HFFc6 (cell line): ENCODE data around the gene ARF1. TPM values are rescaled to one million over a fixed set of nuclear protein-coding genes. Genes with fewer than 3 reads are reported as not detected.

Experiments
- DNase-seq: peaks from one replicate; pipeline ENCODE4 v3.0.0-alpha.2; 2018
- H3K27ac Mint-ChIP-seq: 2 replicates; pipeline ENCODE4 v1.8.0; 2020; ENCODE audit warnings: mild to moderate bottlenecking, mixed read lengths
- H3K27me3 Mint-ChIP-seq: 2 replicates; pipeline ENCODE4 v1.8.0; 2021; ENCODE audit warnings: mild to moderate bottlenecking, moderate library complexity, mixed read lengths; ENCODE audit not compliant: insufficient read depth
- H3K36me3 Mint-ChIP-seq: 2 replicates; pipeline ENCODE4 v1.8.0; 2021; ENCODE audit warnings: low read depth, mixed read lengths
- H3K4me1 Mint-ChIP-seq: 2 replicates; pipeline ENCODE4 v1.8.0; 2020; ENCODE audit warnings: low read depth, mixed read lengths
- H3K4me3 Mint-ChIP-seq: 2 replicates; pipeline ENCODE4 v1.8.0; 2020; ENCODE audit warnings: mild to moderate bottlenecking, moderate library complexity, mixed read lengths
- H3K9me3 Mint-ChIP-seq: 2 replicates; pipeline ENCODE4 v1.8.0; 2020; ENCODE audit warnings: mild to moderate bottlenecking, mixed read lengths
- total RNA-seq, 6 experiments: library from RNA; stranded (reverse); fragmentation: NEBNext Ultra II Directional; extraction: Animal tissue kit (Norgen Biotek cat#: 25700); gene quantifications; 2 replicates in 1 of 6; 3 replicates in 5 of 6; pipeline ENCODE4 v1.2.3, GENCODE V29; 2021
- TF ChIP-seq, protein P1 (sequence below): fragments of 200-600 bp; sonication (generic); IDR thresholded peaks from 2 replicates; pipeline ENCODE4 v1.5.0; 2021; ENCODE audit warnings: antibody characterized with exemption, mild to moderate bottlenecking

ARF1 gene
- total RNA-seq, 6 experiments from 2014 or later = 578 to 615 (median 590) TPM

DNA sequence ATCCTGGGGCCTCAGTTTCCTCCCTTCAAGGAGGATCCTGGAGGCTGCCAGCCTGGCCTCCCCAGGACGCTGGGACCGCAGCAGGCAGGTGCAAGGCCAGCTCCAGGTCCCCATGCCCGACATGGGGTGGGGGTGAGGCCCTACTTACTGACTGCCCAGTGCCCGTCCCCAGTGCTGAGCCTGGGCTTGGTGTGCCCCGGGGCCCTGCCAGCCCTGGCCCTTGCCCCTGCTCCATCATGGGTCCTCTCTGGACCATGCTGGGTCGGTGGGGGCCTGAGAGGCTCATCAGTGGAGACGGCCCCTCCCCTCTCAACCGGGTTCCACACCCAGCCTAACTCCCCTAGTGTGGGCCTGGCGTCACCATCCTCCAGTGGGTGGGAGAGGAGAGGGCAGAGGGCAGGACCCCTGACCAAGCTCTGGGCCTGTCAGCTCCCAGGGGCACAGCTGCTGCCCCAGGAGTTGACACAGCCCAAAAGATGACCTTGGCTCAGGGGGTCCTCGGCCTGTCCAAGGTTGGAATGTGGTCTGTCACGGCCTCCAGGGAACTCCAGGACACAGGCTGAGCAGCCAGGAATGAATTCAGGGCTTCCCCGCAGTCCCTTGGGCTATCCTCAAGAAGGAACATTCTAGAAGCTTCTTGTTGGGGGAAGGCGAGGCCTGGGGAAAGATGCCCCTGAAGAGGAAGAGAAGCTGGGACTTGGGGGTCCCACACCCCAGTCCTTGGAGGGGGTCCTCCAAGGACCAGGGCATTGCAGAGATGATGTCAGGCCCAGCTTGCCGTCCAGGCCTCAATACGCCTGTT, 17.6 kb upstream of the ARF1 start:
- no peak overlapping the region for H3K27ac Mint-ChIP-seq
- no peak overlapping the region for H3K4me3 Mint-ChIP-seq
- H3K4me1 Mint-ChIP-seq = no peaks in the 10 kb centered on the region
- no peaks in the 10 kb centered on the region for H3K36me3 Mint-ChIP-seq
- TF ChIP-seq, protein P1, sequence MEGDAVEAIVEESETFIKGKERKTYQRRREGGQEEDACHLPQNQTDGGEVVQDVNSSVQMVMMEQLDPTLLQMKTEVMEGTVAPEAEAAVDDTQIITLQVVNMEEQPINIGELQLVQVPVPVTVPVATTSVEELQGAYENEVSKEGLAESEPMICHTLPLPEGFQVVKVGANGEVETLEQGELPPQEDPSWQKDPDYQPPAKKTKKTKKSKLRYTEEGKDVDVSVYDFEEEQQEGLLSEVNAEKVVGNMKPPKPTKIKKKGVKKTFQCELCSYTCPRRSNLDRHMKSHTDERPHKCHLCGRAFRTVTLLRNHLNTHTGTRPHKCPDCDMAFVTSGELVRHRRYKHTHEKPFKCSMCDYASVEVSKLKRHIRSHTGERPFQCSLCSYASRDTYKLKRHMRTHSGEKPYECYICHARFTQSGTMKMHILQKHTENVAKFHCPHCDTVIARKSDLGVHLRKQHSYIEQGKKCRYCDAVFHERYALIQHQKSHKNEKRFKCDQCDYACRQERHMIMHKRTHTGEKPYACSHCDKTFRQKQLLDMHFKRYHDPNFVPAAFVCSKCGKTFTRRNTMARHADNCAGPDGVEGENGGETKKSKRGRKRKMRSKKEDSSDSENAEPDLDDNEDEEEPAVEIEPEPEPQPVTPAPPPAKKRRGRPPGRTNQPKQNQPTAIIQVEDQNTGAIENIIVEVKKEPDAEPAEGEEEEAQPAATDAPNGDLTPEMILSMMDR = no peak
- H3K9me3 Mint-ChIP-seq = no peaks in the 10 kb centered on the region
- H3K27me3 Mint-ChIP-seq = peaks cover 24% of the 10 kb centered on the region
- no peak for DNase-seq

DNA sequence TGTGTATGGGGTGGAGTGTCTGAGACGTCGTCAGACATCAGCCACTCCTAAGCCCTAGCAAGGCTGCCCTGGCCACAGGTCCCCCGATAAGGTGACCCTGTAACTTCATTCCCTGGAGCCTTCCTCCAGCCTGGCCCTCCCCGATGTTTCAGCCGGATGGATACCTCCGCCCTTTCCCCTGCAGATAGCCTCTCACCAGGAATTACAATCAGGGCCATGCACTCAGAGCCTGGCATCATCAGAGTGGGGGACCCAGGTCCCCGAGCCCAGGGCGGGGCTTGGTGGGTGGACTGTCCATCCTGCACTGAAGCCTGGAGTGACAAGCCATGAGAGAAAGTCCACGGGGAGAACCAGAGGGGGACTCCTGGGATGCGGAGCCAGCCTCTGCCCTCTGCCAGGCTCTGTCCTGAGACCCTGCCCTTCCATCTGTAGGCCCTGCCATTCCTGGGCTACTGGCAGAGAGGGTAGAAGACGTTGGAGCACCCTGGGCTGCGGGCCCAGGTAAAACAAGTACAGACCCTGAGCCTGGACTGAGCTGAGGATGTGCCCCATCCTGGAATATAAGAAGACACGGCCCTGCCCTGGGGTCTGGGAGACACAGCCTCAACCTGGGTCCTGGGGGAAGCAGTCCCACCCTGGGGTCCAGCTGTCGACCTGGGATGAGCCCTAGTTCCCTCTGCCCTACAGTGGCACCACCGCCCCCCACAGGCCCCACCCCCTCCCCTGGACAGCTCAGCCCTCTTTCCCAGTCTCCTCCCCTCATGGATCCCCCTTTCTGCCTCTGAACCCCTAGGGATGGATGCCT, 16.8 kb upstream of the ARF1 start:
- H3K4me1 Mint-ChIP-seq = no peaks in the 10 kb centered on the region
- H3K27ac Mint-ChIP-seq = no peak overlapping the region
- H3K36me3 Mint-ChIP-seq = no peaks in the 10 kb centered on the region
- TF ChIP-seq, protein P1 = no peak
- no peaks in the 10 kb centered on the region for H3K9me3 Mint-ChIP-seq
- H3K4me3 Mint-ChIP-seq = no peak overlapping the region
- peaks cover 24% of the 10 kb centered on the region for H3K27me3 Mint-ChIP-seq
- DNase-seq = no peak

DNA sequence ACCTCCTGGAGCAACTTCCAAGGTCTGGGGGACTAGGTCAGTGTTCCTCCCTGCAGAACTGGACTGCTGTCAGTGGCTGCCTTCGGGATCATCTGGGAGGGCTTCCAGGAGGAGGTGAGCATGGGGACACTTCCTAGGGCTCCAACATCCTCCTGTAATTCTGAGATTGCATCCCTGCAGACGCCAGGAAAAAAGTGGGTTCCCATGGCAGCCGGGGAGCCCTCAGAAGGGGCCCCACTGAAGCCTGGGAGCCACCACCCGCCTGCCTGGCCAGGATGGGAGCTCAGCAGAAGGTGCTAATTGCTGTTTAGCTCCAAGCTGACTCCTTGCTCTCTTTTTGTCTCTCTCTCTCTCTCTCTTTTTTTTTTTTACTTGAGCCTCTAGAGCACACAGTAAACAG, 16.1 kb upstream of the ARF1 start:
- Mint-ChIP-seq H3K9me3 (no peaks in the 10 kb centered on the region), H3K27me3 (peaks cover 24% of the 10 kb centered on the region), H3K27ac (no peak overlapping the region), H3K4me3 (no peak overlapping the region), H3K36me3 (no peaks in the 10 kb centered on the region), H3K4me1 (no peaks in the 10 kb centered on the region)
- no peak for DNase-seq
- TF ChIP-seq, protein P1 = no peak

DNA sequence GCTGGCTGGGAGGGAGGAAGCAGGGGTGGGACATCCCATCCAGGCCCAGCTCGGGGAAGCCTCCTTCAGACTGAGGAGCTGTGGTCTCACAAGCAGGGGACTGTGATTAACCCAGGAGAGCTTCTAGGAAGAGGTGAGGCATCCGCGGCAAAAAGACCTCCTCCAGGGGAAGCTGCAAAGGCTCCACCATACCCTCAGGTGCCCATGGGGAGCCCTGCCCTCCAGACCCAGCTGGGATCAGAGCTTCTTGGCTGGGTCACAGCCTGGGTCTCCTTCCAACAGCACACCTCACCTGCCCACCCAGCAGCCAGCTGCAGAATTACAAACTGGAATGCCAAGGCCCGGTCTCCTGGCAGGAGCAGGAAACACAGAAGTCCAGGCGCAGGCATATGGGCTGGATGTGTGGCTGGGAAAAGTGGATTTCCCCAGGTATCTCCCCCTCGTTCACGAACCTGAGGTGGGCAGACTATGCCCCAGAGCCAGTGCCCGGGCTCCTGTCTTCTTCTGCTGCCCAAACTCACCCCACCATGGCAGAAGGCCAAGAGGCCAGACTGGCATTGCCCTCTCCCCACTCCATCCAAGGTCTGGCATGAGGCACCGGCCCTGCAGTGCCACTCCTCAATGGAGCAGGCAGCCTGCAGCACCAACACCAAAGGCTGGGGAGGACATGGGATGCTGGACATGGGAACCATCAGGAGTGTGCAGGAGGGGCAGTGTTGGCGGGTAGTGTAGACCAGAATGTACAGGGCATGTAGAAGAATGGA, 15.4 kb upstream of the ARF1 start:
- no peak overlapping the region for H3K4me3 Mint-ChIP-seq
- TF ChIP-seq, protein P1 = no peak
- H3K27ac Mint-ChIP-seq = no peak overlapping the region
- DNase-seq = no peak
- H3K4me1 Mint-ChIP-seq = no peaks in the 10 kb centered on the region
- H3K36me3 Mint-ChIP-seq = no peaks in the 10 kb centered on the region
- no peaks in the 10 kb centered on the region for H3K9me3 Mint-ChIP-seq
- H3K27me3 Mint-ChIP-seq = peaks cover 24% of the 10 kb centered on the region

DNA sequence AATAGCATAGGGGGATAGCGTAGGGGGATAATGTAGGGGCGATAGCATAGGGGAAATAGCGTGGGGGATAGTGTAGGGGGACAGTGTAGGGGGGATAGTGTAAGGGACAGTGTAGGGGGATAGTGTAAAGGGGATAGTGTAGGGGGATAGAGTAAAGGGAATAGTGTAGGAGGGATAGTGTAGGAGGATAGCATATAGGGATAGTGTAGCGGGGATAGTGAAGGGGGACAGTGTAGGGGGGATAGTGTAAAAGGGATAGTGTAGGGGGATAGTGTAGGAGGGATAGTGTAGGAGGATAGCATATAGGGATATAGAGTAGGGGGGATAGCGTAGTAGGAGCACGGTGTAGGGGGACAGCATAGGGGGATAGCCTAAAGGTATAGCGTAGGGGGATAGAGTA, 14.1 kb upstream of the ARF1 start:
- H3K27ac Mint-ChIP-seq = no peak overlapping the region
- H3K27me3 Mint-ChIP-seq = peaks cover 22% of the 10 kb centered on the region; the same call in 1 of the 2 replicates
- no peak overlapping the region for H3K4me3 Mint-ChIP-seq
- no peak for DNase-seq
- H3K9me3 Mint-ChIP-seq = no peaks in the 10 kb centered on the region
- no peaks in the 10 kb centered on the region for H3K36me3 Mint-ChIP-seq
- H3K4me1 Mint-ChIP-seq = no peaks in the 10 kb centered on the region
- TF ChIP-seq, protein P1 = no peak
